Endothelial cell of umbilical vein (primary cell): Measurements from ENCODE around the gene HYDIN. TPM values are rescaled to one million over a fixed set of nuclear protein-coding genes. Genes with fewer than 3 reads are reported as not detected.
"Not testable (repeated sequence)": the region's sequence is repeated elsewhere in the genome, so short reads cannot be mapped to it uniquely, and the experiment has no call there.

Experiments used
- BruUV-seq: library from RNA; stranded (reverse); fragments of 400-500 nt; replicated peaks from 2 replicates; lab custom pipeline; 2021; lab: Mats Ljungman, UMichigan
- CTCF ChIA-PET: fragments of 300-600, 350-600 bp; sonication (Branson Sonifier 250); formaldehyde crosslinking; loops from one replicate; lab custom pipeline; 2021; ENCODE audit warnings: antibody characterized with exemption, inconsistent platforms; lab: Charles Lee
- POLR2A ChIA-PET: fragments of 300-600, 350-600 bp; sonication (Branson Sonifier 250); formaldehyde crosslinking; loops from one replicate; lab custom pipeline; 2021; ENCODE audit warnings: antibody characterized with exemption, inconsistent platforms; lab: Charles Lee
- DNase-seq: peaks from one replicate; pipeline ENCODE4 v3.0.0-alpha.2; 2011; ENCODE audit warnings: low read depth, low spot score
- FAIRE-seq: peaks from 2 replicates; lab custom pipeline; 2011; peaks lifted over from hg19 to GRCh38; lab: Jason Lieb, UNC
- H2AFZ ChIP-seq: 2 replicates; pipeline ENCODE4 v1.6.0; 2012; ENCODE audit warnings: low read depth, low read length, control low read depth, inconsistent platforms
- H3K27ac ChIP-seq: 2 replicates; pipeline ENCODE4 v1.5.1; 2011; ENCODE audit warnings: low read depth, mild to moderate bottlenecking, control low read depth, low read length, moderate library complexity; ENCODE audit not compliant: insufficient read depth
- H3K27me3 ChIP-seq, 2 experiments: 2 replicates each; pipeline versions ENCODE4 v1.6.0 to v1.6.1; 2011; ENCODE audit warnings: low read length in 2 of 2, mixed read lengths in 1 of 2; ENCODE audit not compliant: control insufficient read depth in 2 of 2, insufficient read depth in 2 of 2
- H3K36me3 ChIP-seq, 2 experiments: 2 replicates in 1 of 2; 3 replicates in 1 of 2; pipeline ENCODE4 v1.5.1; 2011; ENCODE audit warnings: low read length in 2 of 2, mild to moderate bottlenecking in 1 of 2, moderate library complexity in 1 of 2; ENCODE audit not compliant: control insufficient read depth in 2 of 2, insufficient read depth in 2 of 2; ENCODE audit errors: extremely low read depth in 1 of 2
- H3K4me1 ChIP-seq: 3 replicates; pipeline ENCODE4 v1.5.1; 2011; ENCODE audit warnings: mild to moderate bottlenecking, low read length; ENCODE audit not compliant: control insufficient read depth, insufficient read depth; ENCODE audit errors: extremely low read depth
- H3K4me2 ChIP-seq: 2 replicates; pipeline ENCODE4 v1.6.1; 2011; ENCODE audit warnings: low read length, control low read depth, mixed read lengths; ENCODE audit not compliant: insufficient read depth
- H3K4me3 ChIP-seq, 3 experiments: fragments of 200-600 bp in 1 of 3; sonication (generic), shearing (Covaris generic) in 1 of 3; replicated peaks in 1 of 3; 2 replicates each; pipeline ENCODE4 v1.5.1; 2011 to 2016; ENCODE audit warnings: control low read depth in 3 of 3, low read length in 3 of 3, mild to moderate bottlenecking in 2 of 3, inconsistent platforms in 1 of 3, low read depth in 1 of 3, moderate library complexity in 1 of 3; ENCODE audit not compliant: insufficient read depth in 1 of 3
- H3K79me2 ChIP-seq: 2 replicates; pipeline ENCODE4 v1.6.0; 2012; ENCODE audit warnings: low read length, inconsistent platforms; ENCODE audit not compliant: control insufficient read depth, insufficient read depth
- H3K9ac ChIP-seq: replicated peaks from 2 replicates; pipeline ENCODE3; 2011; ENCODE audit warnings: low read length, control low read depth; ENCODE audit not compliant: insufficient read depth; ENCODE audit errors: extremely low read depth
- H3K9me1 ChIP-seq: replicated peaks from 3 replicates; pipeline ENCODE4 v1.6.0; 2011; ENCODE audit warnings: mild to moderate bottlenecking, low read length; ENCODE audit not compliant: control insufficient read depth, insufficient read depth; ENCODE audit errors: extremely low read depth
- H3K9me3 ChIP-seq: replicated peaks from 2 replicates; pipeline ENCODE4 v1.5.1; 2012; ENCODE audit warnings: low read length, inconsistent platforms; ENCODE audit not compliant: control insufficient read depth, insufficient read depth
- H4K20me1 ChIP-seq: replicated peaks from 2 replicates; pipeline ENCODE3; 2011; ENCODE audit warnings: mild to moderate bottlenecking, low read length; ENCODE audit not compliant: control insufficient read depth, insufficient read depth; ENCODE audit errors: extremely low read depth
- EZH2 ChIP-seq: IDR thresholded peaks from 2 replicates; pipeline ENCODE4 v1.6.1; 2012; ENCODE audit warnings: borderline replicate concordance, low read depth, mild to moderate bottlenecking, moderate library complexity, low read length, inconsistent platforms; ENCODE audit not compliant: severe bottlenecking
- FOS ChIP-seq: IDR thresholded peaks from 2 replicates; pipeline ENCODE4 v1.6.1; 2011; ENCODE audit warnings: mild to moderate bottlenecking, low read length, moderate library complexity, borderline replicate concordance; ENCODE audit not compliant: insufficient read depth
- MAX ChIP-seq: IDR thresholded peaks from 2 replicates; pipeline ENCODE4 v1.6.1; 2011; ENCODE audit not compliant: insufficient read depth, insufficient read length
- POLR2A ChIP-seq: IDR thresholded peaks from 2 replicates; pipeline ENCODE4 v1.6.1; 2012; ENCODE audit warnings: low read depth, mild to moderate bottlenecking, control low read depth, low read length
- dilution Hi-C: fragments of 300-500 bp; cut with MboI; formaldehyde crosslinking; loops from one replicate; pipeline ENCODE4 v1.15.0; 2019; ENCODE audit warnings: low sequenced_read_pairs; ENCODE audit not compliant: extremely low pct_ligation_motif_present
- intact Hi-C: fragments of 100-400 bp; cut with micrococcal nuclease; formaldehyde crosslinking; loops from one replicate; pipeline ENCODE4 v1.10.0; 2022
- polyA plus RNA-seq, 4 experiments: library from polyadenylated mRNA; depleted of rRNA in 3 of 4; stranded (reverse) in 3 of 4; unstranded in 1 of 4; fragments of >200 nt; gene quantifications; 2 replicates each; pipeline versions ENCODE4 v1.2.1 to v1.2.3, GENCODE V29; 2011 to 2012; ENCODE audit warnings: missing spikeins in 1 of 4
- total RNA-seq: library from RNA; stranded (reverse); gene quantifications from 2 replicates; pipeline ENCODE4 v1.2.3, GENCODE V29; 2021

HYDIN gene
- total and polyA plus RNA-seq, 2 donors (not counting 3 experiments of a cell fraction or from before 2014, with no cell fraction given), result not detected

GRCh38 chr16:71172481-71173207 lies 57.9 kb downstream of the HYDIN start:
- H3K9ac ChIP-seq, result no peak overlapping the region
- H3K27me3 ChIP-seq, result no peaks in the 10 kb centered on the region
- no peak for FAIRE-seq
- no peaks in the 10 kb centered on the region for H3K9me1 ChIP-seq
- no TSS peak for BruUV-seq
- TF ChIP-seq EZH2 (no peak), FOS (no peak), POLR2A (no peak), MAX (no peak)
- no peak overlapping the region for H3K27ac ChIP-seq
- no peaks in the 10 kb centered on the region for H3K79me2 ChIP-seq
- no peak overlapping the region for H3K4me2 ChIP-seq
- no peaks in the 10 kb centered on the region for H3K4me1 ChIP-seq
- dilution Hi-C loops (no loop called here), intact Hi-C loops (no loop called here)
- no peak overlapping the region for H3K4me3 ChIP-seq
- H2AFZ ChIP-seq, result no peak overlapping the region
- CTCF ChIA-PET, result no interaction called here
- no peak for DNase-seq
- H4K20me1 ChIP-seq, result no peaks in the 10 kb centered on the region
- no peaks in the 10 kb centered on the region for H3K9me3 ChIP-seq
- POLR2A ChIA-PET, result no interaction called here
- no peaks in the 10 kb centered on the region for H3K36me3 ChIP-seq

GRCh38 chr16:71161007-71161406 lies 69.5 kb downstream of the HYDIN start:
- POLR2A ChIA-PET, result not testable (repeated sequence)

GRCh38 chr16:71157278-71157677 lies 73.2 kb downstream of the HYDIN start:
- H3K4me3 ChIP-seq, H3K27ac ChIP-seq, BruUV-seq, CTCF ChIA-PET, POLR2A ChIA-PET, H4K20me1 ChIP-seq, H3K79me2 ChIP-seq, H3K27me3 ChIP-seq, H3K4me1 ChIP-seq, H3K4me2 ChIP-seq, H3K36me3 ChIP-seq, H3K9me3 ChIP-seq, intact Hi-C loops, dilution Hi-C loops, DNase-seq, H2AFZ ChIP-seq, H3K9me1 ChIP-seq, FAIRE-seq, H3K9ac ChIP-seq: not testable (repeated sequence)

More at GRCh38 chr16:71161007-71161406, 69.5 kb downstream of the HYDIN start:
- intact Hi-C loops, H3K9me1 ChIP-seq, H3K27me3 ChIP-seq, H3K4me1 ChIP-seq, H3K36me3 ChIP-seq, H3K9ac ChIP-seq, dilution Hi-C loops, FAIRE-seq, H4K20me1 ChIP-seq, BruUV-seq, DNase-seq, CTCF ChIA-PET, H3K79me2 ChIP-seq, H2AFZ ChIP-seq, H3K4me3 ChIP-seq, H3K4me2 ChIP-seq, H3K9me3 ChIP-seq, H3K27ac ChIP-seq: not testable (repeated sequence)
